Epithelial cell of proximal tubule (primary cell): ENCODE data around the gene CHAF1A. TPM values are rescaled to one million over a fixed set of nuclear protein-coding genes. Genes with fewer than 3 reads are reported as not detected.

Experiments used
- DNase-seq: peaks from one replicate; pipeline ENCODE4 v3.0.0-alpha.2; 2011; ENCODE audit warnings: low read depth
- H3K4me3 ChIP-seq: 2 replicates; pipeline ENCODE4 v1.5.1; 2011; ENCODE audit warnings: low read depth, mild to moderate bottlenecking, low read length
- CTCF ChIP-seq: conservative IDR thresholded peaks from 2 replicates; pipeline ENCODE4 v1.5.1; 2012; ENCODE audit warnings: low read depth, mild to moderate bottlenecking, low read length
- total RNA-seq: library from RNA; depleted of rRNA; stranded (reverse); fragments of >200 nt; gene quantifications from 2 replicates; pipeline ENCODE4 v1.2.3, GENCODE V29; 2015

CHAF1A gene
- total RNA-seq, 1 donor from 2014 or later: 36.7 TPM

GRCh38 chr19:4409123-4409933, 6.9 kb downstream of the CHAF1A start:
- no peak overlapping the region for H3K4me3 ChIP-seq
- TF ChIP-seq CTCF: no peak
- DNase-seq: no peak

GRCh38 chr19:4413588-4413987, 11.1 kb downstream of the CHAF1A start:
- H3K4me3 ChIP-seq: no peak overlapping the region
- DNase-seq: no peak
- no peak for TF ChIP-seq CTCF

- no peak for TF ChIP-seq CTCF
- no peak overlapping the region for H3K4me3 ChIP-seq
- no peak for DNase-seq
Observed at GRCh38 chr19:4414144-4414799, 11.8 kb downstream of the CHAF1A start.

- no peak for TF ChIP-seq CTCF
- H3K4me3 ChIP-seq: no peak overlapping the region
- no peak for DNase-seq
Observed at GRCh38 chr19:4414800-4415321, 12.4 kb downstream of the CHAF1A start.

- TF ChIP-seq CTCF: no peak
- DNase-seq: no peak
Observed at GRCh38 chr19:4415352-4415751, 12.9 kb downstream of the CHAF1A start.

GRCh38 chr19:4416268-4416667, 13.8 kb downstream of the CHAF1A start:
- no peak for DNase-seq
- TF ChIP-seq CTCF: no peak

More at GRCh38 chr19:4415352-4415751, 12.9 kb downstream of the CHAF1A start:
- no peak overlapping the region for H3K4me3 ChIP-seq

More at GRCh38 chr19:4416268-4416667, 13.8 kb downstream of the CHAF1A start:
- H3K4me3 ChIP-seq: no peak overlapping the region
